Fibroblast of pulmonary artery (primary cell): ENCODE results near the gene RHBDD2.
"Not testable (repeated sequence)": the region's sequence is repeated elsewhere in the genome, so short reads cannot be mapped to it uniquely, and the experiment has no call there.

ENCODE experiments used
- DNase-seq: peaks from one replicate; pipeline ENCODE4 v3.0.0-alpha.2; 2010; ENCODE audit warnings: low read depth
- H3K4me3 ChIP-seq: replicated peaks from 2 replicates; pipeline ENCODE4 v1.5.1; 2011; ENCODE audit warnings: low read depth, mild to moderate bottlenecking, control low read depth, low read length, moderate library complexity
- TF ChIP-seq, protein P1 (sequence below): IDR thresholded peaks from 2 replicates; pipeline ENCODE4 v1.5.1; 2011; ENCODE audit warnings: mild to moderate bottlenecking, control low read depth, low read length, inconsistent platforms; ENCODE audit errors: missing control alignments

Gene RHBDD2

DNA sequence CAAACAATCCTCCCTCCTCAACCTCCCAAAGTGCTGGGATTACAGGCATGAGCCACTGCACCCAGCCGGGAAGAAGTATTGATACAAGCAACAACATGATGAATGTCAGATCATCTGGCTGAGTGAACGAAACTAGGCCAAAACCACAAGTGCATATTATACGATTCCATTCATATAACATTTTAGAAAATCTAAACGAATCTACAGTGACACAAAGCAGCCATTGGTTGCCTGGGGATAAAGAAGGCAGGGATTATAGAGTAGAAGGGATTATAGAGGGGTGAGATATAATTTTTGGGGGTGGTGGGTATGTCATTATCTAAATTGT, 11.5 kb upstream of the RHBDD2 start:
- TF ChIP-seq, protein P1, sequence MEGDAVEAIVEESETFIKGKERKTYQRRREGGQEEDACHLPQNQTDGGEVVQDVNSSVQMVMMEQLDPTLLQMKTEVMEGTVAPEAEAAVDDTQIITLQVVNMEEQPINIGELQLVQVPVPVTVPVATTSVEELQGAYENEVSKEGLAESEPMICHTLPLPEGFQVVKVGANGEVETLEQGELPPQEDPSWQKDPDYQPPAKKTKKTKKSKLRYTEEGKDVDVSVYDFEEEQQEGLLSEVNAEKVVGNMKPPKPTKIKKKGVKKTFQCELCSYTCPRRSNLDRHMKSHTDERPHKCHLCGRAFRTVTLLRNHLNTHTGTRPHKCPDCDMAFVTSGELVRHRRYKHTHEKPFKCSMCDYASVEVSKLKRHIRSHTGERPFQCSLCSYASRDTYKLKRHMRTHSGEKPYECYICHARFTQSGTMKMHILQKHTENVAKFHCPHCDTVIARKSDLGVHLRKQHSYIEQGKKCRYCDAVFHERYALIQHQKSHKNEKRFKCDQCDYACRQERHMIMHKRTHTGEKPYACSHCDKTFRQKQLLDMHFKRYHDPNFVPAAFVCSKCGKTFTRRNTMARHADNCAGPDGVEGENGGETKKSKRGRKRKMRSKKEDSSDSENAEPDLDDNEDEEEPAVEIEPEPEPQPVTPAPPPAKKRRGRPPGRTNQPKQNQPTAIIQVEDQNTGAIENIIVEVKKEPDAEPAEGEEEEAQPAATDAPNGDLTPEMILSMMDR: no peak
- no peak for DNase-seq
- H3K4me3 ChIP-seq: no peak overlapping the region

DNA sequence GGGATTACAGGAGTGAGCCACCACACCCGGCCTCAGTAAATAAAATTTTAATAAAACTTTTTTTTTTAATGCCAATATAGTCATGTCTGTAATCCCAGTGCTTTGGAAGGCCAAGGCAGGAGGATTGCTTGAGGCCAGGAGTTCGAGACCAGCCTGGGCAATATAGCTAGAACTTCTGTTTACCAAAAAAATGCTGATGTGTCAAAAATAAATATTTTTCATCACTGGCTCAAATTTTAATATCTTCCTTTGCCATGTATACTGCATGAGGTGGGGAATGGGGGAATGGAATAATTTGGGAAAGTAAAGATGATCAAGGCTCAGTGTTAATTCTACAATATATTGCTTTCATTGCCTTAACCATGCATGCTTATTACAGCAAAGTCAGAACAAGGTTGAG, 10.7 kb upstream of the RHBDD2 start:
- DNase-seq: no peak
- H3K4me3 ChIP-seq: no peak overlapping the region
- TF ChIP-seq, protein P1: no peak

DNA sequence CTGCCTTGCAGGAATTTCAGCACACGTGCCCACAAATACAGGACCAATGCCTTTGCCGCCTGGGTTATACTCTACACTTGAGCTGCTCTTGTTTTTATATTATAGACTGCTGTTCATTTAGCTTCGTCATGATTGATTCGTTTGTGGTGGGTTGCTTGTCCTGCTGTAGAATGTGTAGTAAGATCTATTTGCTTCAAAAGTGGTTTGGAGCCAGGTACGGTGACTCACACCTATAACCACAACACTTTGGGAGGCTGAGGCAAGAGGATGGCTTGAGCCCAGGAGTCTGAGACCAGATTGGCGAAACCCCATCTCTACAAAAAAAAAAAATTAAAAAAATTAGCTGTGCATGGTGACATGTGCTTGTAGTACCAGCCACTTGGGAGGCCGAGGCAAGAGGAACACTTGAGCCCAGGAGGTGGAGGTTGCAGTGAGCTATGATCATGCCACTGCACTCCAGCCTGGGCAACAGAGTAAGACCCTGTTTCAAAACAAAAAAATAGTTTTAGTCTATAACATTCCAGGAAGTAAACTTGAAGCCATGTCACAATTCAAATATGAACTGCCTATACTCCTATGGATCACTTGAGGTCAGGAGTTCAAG, 9.0 kb upstream of the RHBDD2 start:
- no peak overlapping the region for H3K4me3 ChIP-seq
- TF ChIP-seq, protein P1: no peak
- DNase-seq: no peak

DNA sequence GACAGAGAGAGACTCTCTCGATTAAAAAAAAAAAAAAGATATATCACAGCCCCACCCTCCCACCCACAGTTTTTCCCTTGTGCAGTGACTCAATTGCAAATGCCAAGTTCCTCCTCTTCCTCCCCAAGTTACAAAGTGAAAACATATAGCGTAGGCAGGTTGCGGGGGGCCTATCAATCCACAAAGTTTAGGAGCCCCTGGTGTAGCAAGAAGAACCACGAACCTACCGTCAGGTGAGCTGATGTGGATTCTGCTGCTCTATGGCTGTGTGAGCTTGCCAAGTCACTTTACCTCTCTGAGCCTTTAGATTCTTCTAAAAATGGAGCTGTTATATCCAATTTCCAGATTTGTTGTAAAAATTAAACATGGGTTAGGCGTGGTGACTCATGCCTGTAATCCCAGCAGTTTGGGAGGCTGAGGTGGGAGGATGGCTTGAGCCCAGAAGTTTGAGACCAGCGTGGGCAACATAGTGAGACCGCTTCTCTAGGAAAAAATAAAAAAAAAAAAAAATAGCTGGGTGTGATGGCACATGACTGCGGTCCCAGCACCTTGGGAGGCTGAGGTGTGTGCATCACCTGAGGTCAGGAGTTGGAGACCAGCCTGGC, 8.2 kb upstream of the RHBDD2 start:
- no peak overlapping the region for H3K4me3 ChIP-seq
- TF ChIP-seq, protein P1: no peak
- no peak for DNase-seq

DNA sequence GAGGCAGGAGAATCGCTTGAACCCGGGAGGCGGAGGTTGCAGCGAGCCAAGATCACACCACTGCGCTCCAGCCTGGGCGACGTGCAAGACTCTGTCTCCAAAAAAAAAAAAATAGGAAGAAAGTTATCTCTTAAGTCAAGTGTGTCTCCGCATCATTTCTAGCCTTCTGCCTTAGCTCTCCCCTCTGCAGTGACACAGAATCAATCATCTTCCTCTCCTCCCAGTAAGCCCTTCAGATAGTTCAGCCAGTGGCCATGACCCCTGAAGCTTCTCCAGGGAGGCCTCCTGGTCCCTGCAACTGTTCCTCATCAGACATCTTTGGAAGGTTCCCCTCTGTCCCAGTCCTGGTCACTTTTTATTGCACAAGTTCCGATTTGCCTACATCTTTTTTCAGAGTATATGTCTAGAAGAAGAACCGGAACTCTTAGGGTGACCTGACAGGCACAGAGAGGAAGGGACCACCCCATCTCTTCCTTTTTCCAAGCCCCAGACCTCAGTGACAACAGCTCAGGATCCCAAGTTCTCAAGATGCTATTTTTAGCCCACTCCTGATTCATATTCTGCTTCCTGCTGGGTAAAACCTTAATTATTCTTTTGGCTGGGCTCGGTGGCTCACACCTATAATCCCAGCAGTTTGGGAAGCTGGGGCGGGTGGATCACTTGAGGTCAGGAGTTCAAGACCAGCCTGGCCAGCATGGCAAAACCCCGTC, 6.6 kb upstream of the RHBDD2 start:
- DNase-seq: no peak
- no peak overlapping the region for H3K4me3 ChIP-seq
- TF ChIP-seq, protein P1: no peak

DNA sequence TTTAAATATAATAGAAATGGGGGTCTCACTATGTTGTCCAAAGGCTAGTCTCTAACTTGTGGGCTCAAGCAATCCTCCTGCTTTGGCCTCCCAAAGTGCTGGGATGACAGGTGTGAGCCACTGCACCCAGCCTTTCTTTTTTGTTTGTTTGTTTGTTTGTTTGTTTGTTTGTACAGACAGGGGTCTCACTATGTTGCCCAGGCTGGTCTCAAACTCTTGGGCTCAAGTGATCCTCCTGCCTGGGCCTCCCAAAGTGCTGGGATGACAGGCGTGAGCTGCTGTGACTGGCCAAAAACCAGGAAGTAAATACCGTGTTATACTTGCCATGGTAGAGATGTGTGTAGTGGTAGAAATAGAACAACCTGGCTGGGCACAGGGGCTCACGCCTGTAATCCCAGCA, 4.7 kb upstream of the RHBDD2 start:
- not testable (repeated sequence) for DNase-seq, H3K4me3 ChIP-seq

DNA sequence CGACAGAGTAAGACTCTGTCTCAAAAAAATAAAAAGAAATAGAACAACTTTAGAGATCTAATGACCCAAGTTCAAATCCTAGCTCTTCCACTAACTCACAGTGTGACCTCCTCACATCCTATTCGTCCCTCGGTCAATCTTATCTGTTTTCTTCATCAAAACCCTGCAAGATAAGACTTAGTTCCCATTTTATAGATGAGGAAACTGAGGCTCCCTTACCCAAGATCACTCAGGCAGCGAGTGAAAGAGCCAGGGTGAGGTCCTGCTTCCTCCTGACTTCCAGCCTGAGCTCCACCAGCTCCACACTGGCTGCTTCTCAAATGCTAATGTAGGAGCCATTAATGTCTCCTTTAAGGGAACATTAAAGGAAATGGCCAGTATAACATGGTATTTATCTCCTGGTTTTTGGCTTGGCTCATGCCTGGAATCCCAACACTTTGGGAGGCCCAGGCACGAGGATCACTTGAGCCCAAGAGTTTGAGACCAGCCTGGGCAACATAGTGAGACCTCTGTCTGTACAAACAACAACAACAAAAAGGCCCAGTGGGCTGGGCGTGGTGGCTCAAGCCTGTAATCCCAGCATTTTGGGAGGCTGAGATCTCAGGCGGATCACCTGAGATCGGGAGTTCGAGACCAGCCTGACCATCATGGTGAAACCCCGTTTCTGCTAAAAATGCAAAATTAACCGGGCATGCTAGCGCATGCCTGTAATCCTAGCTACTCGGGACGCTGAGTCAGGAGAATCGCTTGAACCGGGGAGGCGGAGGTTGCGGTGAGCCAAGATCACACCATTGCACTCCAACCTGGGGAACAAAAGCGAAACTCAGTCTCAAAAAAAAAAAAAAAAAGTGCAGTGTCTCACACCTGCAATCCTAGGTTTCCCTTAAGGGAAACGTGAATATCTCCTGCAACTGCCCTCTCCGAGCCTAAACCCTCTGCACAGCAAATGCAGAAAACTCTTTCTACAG, 3.4 kb upstream of the RHBDD2 start:
- TF ChIP-seq, protein P1: no peak
- no peak for DNase-seq
- no peak overlapping the region for H3K4me3 ChIP-seq
